WTC11 (cell line): Measurements from ENCODE around the gene CLUH. TPM values are rescaled to one million over a fixed set of nuclear protein-coding genes. Genes with fewer than 3 reads are reported as not detected.
A peak's percentile ranks its signal among the peaks of the same experiment; 100 is the strongest.

Source experiments
- ATAC-seq: fragments of 200-7000 bp; cut with Tn5 transposase; 2 replicates; pipeline ENCODE4 v1.10.0; 2021; ENCODE audit warnings: mild to moderate bottlenecking, moderate library complexity
- CTCF ChIA-PET: fragments of 300-600 bp; sonication (Branson Sonifier 250); formaldehyde crosslinking; loops from one replicate; lab custom pipeline; 2021; ENCODE audit warnings: antibody characterized with exemption; lab: Charles Lee
- POLR2A ChIA-PET: fragments of 350-600 bp; sonication (Branson Sonifier 250); formaldehyde crosslinking; loops from one replicate; lab custom pipeline; 2021; ENCODE audit warnings: antibody characterized with exemption; lab: Charles Lee
- DNase-seq: peaks from one replicate; pipeline ENCODE4 v3.0.0; 2021; ENCODE audit warnings: low spot score
- H3K27ac Mint-ChIP-seq: 2 replicates; pipeline ENCODE4 v1.8.0; 2021; ENCODE audit warnings: mixed read lengths
- H3K27me3 Mint-ChIP-seq: 2 replicates; pipeline ENCODE4 v1.8.0; 2021; ENCODE audit warnings: low read depth, mild to moderate bottlenecking, moderate library complexity, mixed read lengths
- H3K36me3 Mint-ChIP-seq: 2 replicates; pipeline ENCODE4 v1.8.0; 2021; ENCODE audit warnings: mixed read lengths
- H3K4me1 Mint-ChIP-seq: 2 replicates; pipeline ENCODE4 v1.8.0; 2022; ENCODE audit warnings: mixed read lengths
- H3K4me3 Mint-ChIP-seq: 2 replicates; pipeline ENCODE4 v1.8.0; 2021; ENCODE audit warnings: mild to moderate bottlenecking, moderate library complexity, mixed read lengths
- H3K9me3 Mint-ChIP-seq: 2 replicates; pipeline ENCODE4 v1.8.0; 2021; ENCODE audit warnings: mixed read lengths
- ATF1 ChIP-seq: sonication (generic); formaldehyde crosslinking; IDR thresholded peaks from 2 replicates; pipeline ENCODE4 v1.8.1; 2023; ENCODE audit warnings: mild to moderate bottlenecking, moderate library complexity, missing genetic modification reagents
- CREB1 ChIP-seq: sonication (generic); formaldehyde crosslinking; IDR thresholded peaks from 2 replicates; pipeline ENCODE4 v1.8.0; 2023; ENCODE audit warnings: mild to moderate bottlenecking, missing genetic modification reagents
- E2F1 ChIP-seq: sonication (generic); formaldehyde crosslinking; IDR thresholded peaks from 2 replicates; pipeline ENCODE4 v1.8.0; 2022; ENCODE audit warnings: mild to moderate bottlenecking, missing genetic modification reagents
- FOXK1 ChIP-seq: sonication (generic); formaldehyde crosslinking; IDR thresholded peaks from 2 replicates; pipeline ENCODE4 v1.8.0; 2022; ENCODE audit warnings: mild to moderate bottlenecking, moderate library complexity, missing genetic modification reagents
- GABPB1 ChIP-seq: sonication (generic); formaldehyde crosslinking; IDR thresholded peaks from 2 replicates; pipeline ENCODE4 v1.8.1; 2023; ENCODE audit warnings: mild to moderate bottlenecking, missing genetic modification reagents
- PRDM15 ChIP-seq: sonication (generic); formaldehyde crosslinking; IDR thresholded peaks from 2 replicates; pipeline ENCODE4 v1.8.0; 2022; ENCODE audit warnings: missing genetic modification reagents
- SOX15 ChIP-seq: fragments of 250-450 bp; sonication (Bioruptor Pico); IDR thresholded peaks from 2 replicates; pipeline ENCODE4 v1.9.0; 2021; ENCODE audit warnings: mild to moderate bottlenecking
- TCF7 ChIP-seq: sonication (generic); formaldehyde crosslinking; IDR thresholded peaks from 2 replicates; pipeline ENCODE4 v1.8.0; 2022; ENCODE audit warnings: mild to moderate bottlenecking, low read depth, missing genetic modification reagents, moderate library complexity
- TEAD4 ChIP-seq: sonication (generic); formaldehyde crosslinking; IDR thresholded peaks from 2 replicates; pipeline ENCODE4 v1.8.0; 2022; ENCODE audit warnings: mild to moderate bottlenecking, missing genetic modification reagents
- TP53 ChIP-seq: sonication (generic); formaldehyde crosslinking; IDR thresholded peaks from 2 replicates; pipeline ENCODE4 v1.8.1; 2023; ENCODE audit warnings: mild to moderate bottlenecking, missing genetic modification reagents
- ZBTB21 ChIP-seq: sonication (generic); formaldehyde crosslinking; IDR thresholded peaks from 2 replicates; pipeline ENCODE4 v1.8.1; 2023; ENCODE audit warnings: mild to moderate bottlenecking, missing genetic modification reagents, borderline replicate concordance
- ZBTB43 ChIP-seq: sonication (generic); formaldehyde crosslinking; IDR thresholded peaks from 2 replicates; pipeline ENCODE4 v1.8.1; 2023; ENCODE audit warnings: mild to moderate bottlenecking, missing genetic modification reagents
- ZNF232 ChIP-seq: sonication (generic); formaldehyde crosslinking; IDR thresholded peaks from 2 replicates; pipeline ENCODE4 v1.8.0; 2022; ENCODE audit warnings: mild to moderate bottlenecking, missing genetic modification reagents
- total RNA-seq: library from RNA; stranded (reverse); gene quantifications from 3 replicates; pipeline ENCODE4 v1.2.3, GENCODE V29; 2021
- TF ChIP-seq, protein P1 (sequence below): sonication (generic); formaldehyde crosslinking; IDR thresholded peaks from 2 replicates; pipeline ENCODE4 v1.8.0; 2023; ENCODE audit warnings: mild to moderate bottlenecking, missing genetic modification reagents
- TF ChIP-seq, protein P2 (sequence below): sonication (generic); formaldehyde crosslinking; IDR thresholded peaks from 2 replicates; pipeline ENCODE4 v1.8.1; 2022; ENCODE audit warnings: mild to moderate bottlenecking, missing genetic modification reagents, moderate library complexity, borderline replicate concordance
- TF ChIP-seq, protein P3 (sequence below): sonication (generic); formaldehyde crosslinking; IDR thresholded peaks from 2 replicates; pipeline ENCODE4 v1.8.1; 2023; ENCODE audit warnings: mild to moderate bottlenecking, moderate library complexity, missing genetic modification reagents
- TF ChIP-seq, protein P4 (sequence below): sonication (generic); formaldehyde crosslinking; IDR thresholded peaks from 2 replicates; pipeline ENCODE4 v1.8.1; 2022; ENCODE audit warnings: missing genetic modification reagents, borderline replicate concordance

The CLUH gene
- total RNA-seq, 1 experiment from 2014 or later = 105 TPM

DNA sequence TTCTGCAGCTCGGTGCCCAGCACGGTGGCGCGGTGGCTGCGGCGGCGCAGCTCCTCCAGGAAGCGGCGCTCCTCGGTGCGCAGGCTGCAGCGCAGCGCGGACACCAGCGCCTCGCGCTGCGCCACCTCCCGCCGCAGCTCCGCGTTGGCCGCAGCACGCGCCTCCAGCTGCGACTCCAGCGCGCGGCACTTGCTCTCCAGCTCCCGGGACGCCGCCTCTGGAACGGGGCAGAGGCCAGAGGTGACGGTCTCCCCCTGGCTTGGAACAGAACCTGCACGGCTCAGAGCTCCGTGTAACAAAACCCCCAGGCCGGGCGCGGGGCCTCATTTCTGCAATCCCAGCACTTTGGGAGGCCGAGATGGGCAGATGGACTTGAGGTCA lies 13.2 kb upstream of the CLUH start (continued):
- TF ChIP-seq ZNF232 (CRISPR knock-in tag) = no peak
- TF ChIP-seq, protein P1, sequence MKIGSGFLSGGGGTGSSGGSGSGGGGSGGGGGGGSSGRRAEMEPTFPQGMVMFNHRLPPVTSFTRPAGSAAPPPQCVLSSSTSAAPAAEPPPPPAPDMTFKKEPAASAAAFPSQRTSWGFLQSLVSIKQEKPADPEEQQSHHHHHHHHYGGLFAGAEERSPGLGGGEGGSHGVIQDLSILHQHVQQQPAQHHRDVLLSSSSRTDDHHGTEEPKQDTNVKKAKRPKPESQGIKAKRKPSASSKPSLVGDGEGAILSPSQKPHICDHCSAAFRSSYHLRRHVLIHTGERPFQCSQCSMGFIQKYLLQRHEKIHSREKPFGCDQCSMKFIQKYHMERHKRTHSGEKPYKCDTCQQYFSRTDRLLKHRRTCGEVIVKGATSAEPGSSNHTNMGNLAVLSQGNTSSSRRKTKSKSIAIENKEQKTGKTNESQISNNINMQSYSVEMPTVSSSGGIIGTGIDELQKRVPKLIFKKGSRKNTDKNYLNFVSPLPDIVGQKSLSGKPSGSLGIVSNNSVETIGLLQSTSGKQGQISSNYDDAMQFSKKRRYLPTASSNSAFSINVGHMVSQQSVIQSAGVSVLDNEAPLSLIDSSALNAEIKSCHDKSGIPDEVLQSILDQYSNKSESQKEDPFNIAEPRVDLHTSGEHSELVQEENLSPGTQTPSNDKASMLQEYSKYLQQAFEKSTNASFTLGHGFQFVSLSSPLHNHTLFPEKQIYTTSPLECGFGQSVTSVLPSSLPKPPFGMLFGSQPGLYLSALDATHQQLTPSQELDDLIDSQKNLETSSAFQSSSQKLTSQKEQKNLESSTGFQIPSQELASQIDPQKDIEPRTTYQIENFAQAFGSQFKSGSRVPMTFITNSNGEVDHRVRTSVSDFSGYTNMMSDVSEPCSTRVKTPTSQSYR = 0 out of 2 replicates have a peak, but pooled peaks have one; percentile 34
- TF ChIP-seq TP53 (CRISPR knock-in tag) = peak; percentile 96
- TF ChIP-seq ZBTB21 (CRISPR knock-in tag) = peak; percentile 86
- TF ChIP-seq ATF1 (CRISPR knock-in tag) = no peak
- peak; percentile 91 for TF ChIP-seq E2F1 (CRISPR knock-in tag)
- no peak for TF ChIP-seq GABPB1 (CRISPR knock-in tag)

GRCh38 chr17:2723997-2724783 lies 12.6 kb upstream of the CLUH start:
- Mint-ChIP-seq H3K27me3 (peaks cover 8% of the 10 kb centered on the region), H3K9me3 (no peaks in the 10 kb centered on the region), H3K36me3 (peaks cover 9% of the 10 kb centered on the region), H3K4me1 (peaks cover 30% of the 10 kb centered on the region), H3K4me3 (peak overlapping the region; percentile 68), H3K27ac (no peak overlapping the region)
- POLR2A ChIA-PET = interaction anchor here (0.6 to 1.3 kb wide), 5 partner anchors 13 to 62 kb away, joined by 3 to 4 read pairs (median 4); partner anchors contain the start of gene CCDC92B
- ATAC-seq = peak; percentile 65
- TF ChIP-seq, protein P2, sequence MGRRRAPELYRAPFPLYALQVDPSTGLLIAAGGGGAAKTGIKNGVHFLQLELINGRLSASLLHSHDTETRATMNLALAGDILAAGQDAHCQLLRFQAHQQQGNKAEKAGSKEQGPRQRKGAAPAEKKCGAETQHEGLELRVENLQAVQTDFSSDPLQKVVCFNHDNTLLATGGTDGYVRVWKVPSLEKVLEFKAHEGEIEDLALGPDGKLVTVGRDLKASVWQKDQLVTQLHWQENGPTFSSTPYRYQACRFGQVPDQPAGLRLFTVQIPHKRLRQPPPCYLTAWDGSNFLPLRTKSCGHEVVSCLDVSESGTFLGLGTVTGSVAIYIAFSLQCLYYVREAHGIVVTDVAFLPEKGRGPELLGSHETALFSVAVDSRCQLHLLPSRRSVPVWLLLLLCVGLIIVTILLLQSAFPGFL (CRISPR knock-in tag) = no peak
- no peak for TF ChIP-seq TEAD4 (CRISPR knock-in tag)
- no peak for TF ChIP-seq SOX15 (CRISPR knock-in tag)
- TF ChIP-seq, protein P1 = 0 out of 2 replicates have a peak, but pooled peaks have one; percentile 36
- no peak for TF ChIP-seq PRDM15 (CRISPR knock-in tag)
- TF ChIP-seq ZBTB43 = no peak
- TF ChIP-seq ZNF232 (CRISPR knock-in tag) = no peak
- TF ChIP-seq CREB1 (CRISPR knock-in tag) = no peak
- TF ChIP-seq, protein P3, sequence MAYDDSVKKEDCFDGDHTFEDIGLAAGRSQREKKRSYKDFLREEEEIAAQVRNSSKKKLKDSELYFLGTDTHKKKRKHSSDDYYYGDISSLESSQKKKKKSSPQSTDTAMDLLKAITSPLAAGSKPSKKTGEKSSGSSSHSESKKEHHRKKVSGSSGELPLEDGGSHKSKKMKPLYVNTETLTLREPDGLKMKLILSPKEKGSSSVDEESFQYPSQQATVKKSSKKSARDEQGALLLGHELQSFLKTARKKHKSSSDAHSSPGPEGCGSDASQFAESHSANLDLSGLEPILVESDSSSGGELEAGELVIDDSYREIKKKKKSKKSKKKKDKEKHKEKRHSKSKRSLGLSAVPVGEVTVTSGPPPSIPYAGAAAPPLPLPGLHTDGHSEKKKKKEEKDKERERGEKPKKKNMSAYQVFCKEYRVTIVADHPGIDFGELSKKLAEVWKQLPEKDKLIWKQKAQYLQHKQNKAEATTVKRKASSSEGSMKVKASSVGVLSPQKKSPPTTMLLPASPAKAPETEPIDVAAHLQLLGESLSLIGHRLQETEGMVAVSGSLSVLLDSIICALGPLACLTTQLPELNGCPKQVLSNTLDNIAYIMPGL = 0 out of 2 replicates have a peak, but pooled peaks have one; percentile 10
- TF ChIP-seq FOXK1 (CRISPR knock-in tag) = no peak
- TF ChIP-seq, protein P4, sequence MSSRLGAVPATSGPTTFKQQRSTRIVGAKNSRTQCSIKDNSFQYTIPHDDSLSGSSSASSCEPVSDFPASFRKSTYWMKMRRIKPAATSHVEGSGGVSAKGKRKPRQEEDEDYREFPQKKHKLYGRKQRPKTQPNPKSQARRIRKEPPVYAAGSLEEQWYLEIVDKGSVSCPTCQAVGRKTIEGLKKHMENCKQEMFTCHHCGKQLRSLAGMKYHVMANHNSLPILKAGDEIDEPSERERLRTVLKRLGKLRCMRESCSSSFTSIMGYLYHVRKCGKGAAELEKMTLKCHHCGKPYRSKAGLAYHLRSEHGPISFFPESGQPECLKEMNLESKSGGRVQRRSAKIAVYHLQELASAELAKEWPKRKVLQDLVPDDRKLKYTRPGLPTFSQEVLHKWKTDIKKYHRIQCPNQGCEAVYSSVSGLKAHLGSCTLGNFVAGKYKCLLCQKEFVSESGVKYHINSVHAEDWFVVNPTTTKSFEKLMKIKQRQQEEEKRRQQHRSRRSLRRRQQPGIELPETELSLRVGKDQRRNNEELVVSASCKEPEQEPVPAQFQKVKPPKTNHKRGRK (CRISPR knock-in tag) = no peak
- TF ChIP-seq TCF7 (CRISPR knock-in tag) = peak; percentile 48; the same call in 1 of the 2 replicates
- CTCF ChIA-PET = interaction anchor here (0.6 to 3.6 kb wide), 20 partner anchors 10 to 371 kb away, joined by 3 to 36 read pairs (median 6); no protein-coding TSS in a partner anchor
- peak; percentile 80 for DNase-seq
